ENCODE results near the gene COX7B. TPM values are rescaled to one million over a fixed set of nuclear protein-coding genes. Genes with fewer than 3 reads are reported as not detected.

The COX7B gene
- polyA plus RNA-seq, 3 donors = 444 to 560 (median 526) TPM

GRCh38 chrX:77901506-77901905 lies 2.2 kb downstream of the COX7B start:
- DNase-seq = no peak
- H3K4me2 ChIP-seq (replicated peaks; ENCODE audit: extremely low read depth, low read length, poor library complexity, severe bottlenecking) = no peak overlapping the region
- no peak overlapping the region for H3K27ac ChIP-seq (ENCODE audit: low read depth in 1 of 2, low read length in 2 of 2)
- peaks cover 22 to 39% of the 10 kb centered on the region in 2 donors for H3K36me3 ChIP-seq (replicated peaks in 1 of 2; ENCODE audit: control insufficient read depth in 1 of 2, insufficient read depth in 2 of 2, low read length in 2 of 2)
- H4K20me1 ChIP-seq (ENCODE audit: insufficient read depth, low read length) = no peaks in the 10 kb centered on the region
- Mint-ChIP-seq H3K9me3 (peaks cover 0 to 7% (median 2%) of the 10 kb centered on the region in 7 donors), H3K36me3 (peaks cover 21 to 33% of the 10 kb centered on the region in 2 donors), H3K27me3 (ENCODE audit: low read depth in 3 of 3) (peaks cover 0 to 6% (median 0%) of the 10 kb centered on the region in 3 donors), H3K27ac (peak overlapping the region in 5 of 7 donors; percentile 0 to 95 (median 50)), H3K4me3 (peak overlapping the region in 1 of 2 donors; percentile 46), H3K4me1 (peaks cover 6% of the 10 kb centered on the region)
- no peak overlapping the region for H3K9ac ChIP-seq (ENCODE audit: insufficient read depth, low read length, poor library complexity, severe bottlenecking)
- TF ChIP-seq CTCF (IDR thresholded peaks at IDR 0.05) = no peak
- intact Hi-C loops (cut with micrococcal nuclease) = loop anchor here in 1 of 2 donors (10.0 kb wide), 1 partner anchor 123 kb away; no protein-coding TSS in a partner anchor
- no peak overlapping the region for H3K4me3 ChIP-seq (replicated peaks in 1 of 3; ENCODE audit: low read depth in 2 of 3, low read length in 3 of 3)
- H3K4me1 ChIP-seq (ENCODE audit: control insufficient read depth in 1 of 2, insufficient read depth in 2 of 2, low read length in 2 of 2) = peaks cover 6 to 8% of the 10 kb centered on the region in 2 donors
- peaks cover 39% of the 10 kb centered on the region for H3K79me2 ChIP-seq (ENCODE audit: insufficient read depth, low read length)
- H3K27me3 ChIP-seq (ENCODE audit: control insufficient read depth in 2 of 2, insufficient read depth in 2 of 2, low read length in 2 of 2) = no peaks in the 10 kb centered on the region
- no peaks in the 10 kb centered on the region for H3K9me3 ChIP-seq (replicated peaks in 1 of 2; ENCODE audit: control insufficient read depth in 1 of 2, insufficient read depth in 1 of 2, low read length in 2 of 2)
- WGBS (ENCODE audit: insufficient coverage) = 100% methylated on average over 1 of the region's 5 CpGs
- no peak overlapping the region for H2AFZ ChIP-seq (ENCODE audit: insufficient read depth, low read depth, low read length, poor library complexity, severe bottlenecking)

- Histone ChIP-seq H3K4me3 (replicated peaks in 1 of 3; ENCODE audit: low read depth in 2 of 3, low read length in 3 of 3) (peak within 1 kb of the TSS; percentile 78 to 98 (median 87)), H3K9ac (ENCODE audit: insufficient read depth, low read length, poor library complexity, severe bottlenecking) (peak within 1 kb of the TSS; percentile 71), H3K9me3 (replicated peaks in 1 of 2; ENCODE audit: control insufficient read depth in 1 of 2, insufficient read depth in 1 of 2, low read length in 2 of 2) (no peaks in the 10 kb centered on the region), H3K4me2 (replicated peaks; ENCODE audit: extremely low read depth, low read length, poor library complexity, severe bottlenecking) (peak within 1 kb of the TSS; percentile 84), H3K36me3 (replicated peaks in 1 of 2; ENCODE audit: control insufficient read depth in 1 of 2, insufficient read depth in 2 of 2, low read length in 2 of 2) (peaks cover 3 to 10% of the 10 kb centered on the region in 2 donors), H3K27ac (ENCODE audit: low read depth in 1 of 2, low read length in 2 of 2) (peak within 1 kb of the TSS; percentile 67 to 89), H3K4me1 (ENCODE audit: control insufficient read depth in 1 of 2, insufficient read depth in 2 of 2, low read length in 2 of 2) (peaks cover 14 to 16% of the 10 kb centered on the region in 2 donors), H3K27me3 (ENCODE audit: control insufficient read depth in 2 of 2, insufficient read depth in 2 of 2, low read length in 2 of 2) (no peaks in the 10 kb centered on the region), H3K79me2 (ENCODE audit: insufficient read depth, low read length) (peaks cover 25% of the 10 kb centered on the region), H4K20me1 (ENCODE audit: insufficient read depth, low read length) (no peaks in the 10 kb centered on the region), H2AFZ (ENCODE audit: insufficient read depth, low read depth, low read length, poor library complexity, severe bottlenecking) (peak within 1 kb of the TSS; percentile 88)
- WGBS (ENCODE audit: insufficient coverage) = 9% methylated on average over 7 of the region's 36 CpGs
- Mint-ChIP-seq H3K27me3 (ENCODE audit: low read depth in 3 of 3) (no peaks in the 10 kb centered on the region), H3K4me3 (peak within 1 kb of the TSS; percentile 97 to 100), H3K36me3 (peaks cover 0 to 8% of the 10 kb centered on the region in 2 donors), H3K27ac (peak within 1 kb of the TSS; percentile 92 to 99 (median 96)), H3K4me1 (peaks cover 20% of the 10 kb centered on the region), H3K9me3 (peaks cover 0 to 2% (median 0%) of the 10 kb centered on the region in 7 donors)
- TF ChIP-seq CTCF (IDR thresholded peaks at IDR 0.05) = peak; percentile 59
- intact Hi-C loops (cut with micrococcal nuclease) = loop anchor here (5.0 to 10.0 kb wide), 2 partner anchors 115 to 197 kb away; no protein-coding TSS in a partner anchor
- DNase-seq = peak; percentile 87 to 92 (median 92)
Measured at GRCh38 chrX:77910108-77910840, 11.0 kb downstream of the COX7B start, which contains the start of gene ATP7A. Gene ATP7A, plus strand, starts transcription at chrX:77910693. Its CDS starts 60,949 bp downstream, at chrX:77971642.
